H1 (cell line): ENCODE data around the gene PRRT1. TPM values are rescaled to one million over a fixed set of nuclear protein-coding genes. Genes with fewer than 3 reads are reported as not detected.

Source experiments
- CTCF ChIA-PET: fragments of 300-600 bp; sonication (Branson Sonifier 250); formaldehyde crosslinking; loops from one replicate; lab custom pipeline; 2021; ENCODE audit not compliant: partially characterized antibody; lab: Charles Lee
- POLR2A ChIA-PET: fragments of 300-600 bp; sonication (Branson Sonifier 250); formaldehyde crosslinking; loops from one replicate; lab custom pipeline; 2021; ENCODE audit warnings: inconsistent platforms; ENCODE audit not compliant: partially characterized antibody; lab: Charles Lee
- DNase-seq, 2 experiments: peaks; one replicate each; pipeline versions ENCODE4 v3.0.0 to v3.0.0-alpha.2; 2010 to 2022; ENCODE audit warnings: low spot score in 2 of 2, low read depth in 1 of 2, mixed read lengths in 1 of 2
- FAIRE-seq: peaks from 2 replicates; lab custom pipeline; 2011; peaks lifted over from hg19 to GRCh38; lab: Jason Lieb, UNC
- H2AFZ ChIP-seq: 2 replicates; pipeline ENCODE4 v1.8.1; 2012; ENCODE audit warnings: low read length, inconsistent platforms
- H2AK5ac ChIP-seq: 2 replicates; pipeline ENCODE4 v1.6.1; 2013; ENCODE audit warnings: low read depth, low read length
- H2BK120ac ChIP-seq: replicated peaks from 2 replicates; pipeline ENCODE3; 2013; ENCODE audit warnings: low read depth, low read length, inconsistent platforms
- H2BK12ac ChIP-seq: 2 replicates; pipeline ENCODE4 v1.6.1; 2013; ENCODE audit warnings: low read depth, low read length
- H2BK15ac ChIP-seq: 2 replicates; pipeline ENCODE4 v1.6.1; 2013; ENCODE audit warnings: low read length
- H2BK20ac ChIP-seq: 2 replicates; pipeline ENCODE4 v1.6.1; 2013; ENCODE audit warnings: low read length
- H2BK5ac ChIP-seq: 2 replicates; pipeline ENCODE4 v1.6.1; 2013; ENCODE audit warnings: low read depth, low read length
- H3K14ac ChIP-seq: 2 replicates; pipeline ENCODE4 v1.6.1; 2013; ENCODE audit warnings: inconsistent platforms; ENCODE audit not compliant: insufficient read length
- H3K18ac ChIP-seq: 2 replicates; pipeline ENCODE4 v1.6.1; 2013; ENCODE audit warnings: low read length; ENCODE audit errors: extremely low read depth
- H3K23ac ChIP-seq: 2 replicates; pipeline ENCODE4 v1.6.1; 2013; ENCODE audit warnings: inconsistent platforms; ENCODE audit not compliant: insufficient read length
- H3K23me2 ChIP-seq: 2 replicates; pipeline ENCODE4 v1.6.1; 2013; ENCODE audit warnings: low read depth, low read length
- H3K27ac ChIP-seq: 2 replicates; pipeline ENCODE4 v1.6.1; 2011; ENCODE audit warnings: low read depth, low read length, inconsistent platforms
- H3K27me3 ChIP-seq, 4 experiments: replicated peaks in 1 of 4; 1 replicate in 1 of 4; 2 replicates in 3 of 4; pipeline versions ENCODE4 v1.6.1 to v1.8.1; 2011 to 2013; ENCODE audit warnings: low read length in 3 of 4, mild to moderate bottlenecking in 3 of 4, inconsistent platforms in 2 of 4, mixed read lengths in 2 of 4, moderate library complexity in 1 of 4; ENCODE audit not compliant: control insufficient read depth in 3 of 4, insufficient read depth in 3 of 4; ENCODE audit errors: extremely low read depth in 1 of 4
- H3K36me3 ChIP-seq, 4 experiments: 2 replicates each; pipeline versions ENCODE4 v1.6.1 to v1.8.1; 2011 to 2013; ENCODE audit warnings: mild to moderate bottlenecking in 4 of 4, low read length in 3 of 4, moderate library complexity in 2 of 4, control low read depth in 1 of 4, inconsistent platforms in 1 of 4; ENCODE audit not compliant: insufficient read depth in 4 of 4, control insufficient read depth in 2 of 4
- H3K4ac ChIP-seq: replicated peaks from 2 replicates; pipeline ENCODE3; 2013; ENCODE audit warnings: low read length, low read depth, mixed read lengths, inconsistent platforms; ENCODE audit not compliant: insufficient read length
- H3K4me1 ChIP-seq, 4 experiments: replicated peaks in 1 of 4; 1 replicate in 1 of 4; 2 replicates in 3 of 4; pipeline versions ENCODE4 v1.6.1 to v1.8.1; 2011 to 2013; ENCODE audit warnings: low read length in 3 of 4, inconsistent platforms in 2 of 4, mixed read lengths in 1 of 4; ENCODE audit not compliant: insufficient read depth in 4 of 4, control insufficient read depth in 3 of 4
- H3K4me2 ChIP-seq, 2 experiments: 2 replicates each; pipeline versions ENCODE4 v1.6.1 to v1.8.1; 2011 to 2013; ENCODE audit warnings: low read depth in 2 of 2, low read length in 2 of 2, control low read depth in 1 of 2, inconsistent platforms in 1 of 2, mild to moderate bottlenecking in 1 of 2; ENCODE audit not compliant: insufficient read depth in 1 of 2
- H3K4me3 ChIP-seq, 4 experiments: fragments of 200-600, 300-600 bp in 1 of 4; sonication (generic), shearing (Covaris generic), sonication (Bioruptor Twin) in 1 of 4; 2 replicates each; pipeline versions ENCODE4 v1.5.1 to v1.8.1; 2011 to 2016; ENCODE audit warnings: low read length in 4 of 4, low read depth in 3 of 4, control low read depth in 2 of 4, inconsistent platforms in 2 of 4, mild to moderate bottlenecking in 2 of 4, mixed read lengths in 1 of 4, moderate library complexity in 1 of 4; ENCODE audit not compliant: insufficient read depth in 2 of 4; ENCODE audit errors: extremely low read depth in 1 of 4
- H3K56ac ChIP-seq: replicated peaks from 2 replicates; pipeline ENCODE3; 2013; ENCODE audit warnings: low read depth, mild to moderate bottlenecking, mixed read lengths, low read length, inconsistent platforms; ENCODE audit not compliant: insufficient read length
- H3K79me1 ChIP-seq: 2 replicates; pipeline ENCODE4 v1.6.1; 2013; ENCODE audit warnings: low read depth, low read length, control low read depth
- H3K79me2 ChIP-seq, 2 experiments: 2 replicates each; pipeline versions ENCODE4 v1.6.1 to v1.8.1; 2012 to 2013; ENCODE audit warnings: low read length in 2 of 2, mild to moderate bottlenecking in 2 of 2, inconsistent platforms in 1 of 2; ENCODE audit not compliant: insufficient read depth in 2 of 2, control insufficient read depth in 1 of 2
- H3K9ac ChIP-seq, 4 experiments: replicated peaks in 1 of 4; 1 replicate in 1 of 4; 2 replicates in 3 of 4; pipeline versions ENCODE4 v1.6.1 to v1.8.1; 2011 to 2013; ENCODE audit warnings: low read depth in 3 of 4, low read length in 3 of 4, control low read depth in 2 of 4, mild to moderate bottlenecking in 2 of 4, moderate library complexity in 2 of 4, inconsistent platforms in 1 of 4; ENCODE audit errors: extremely low read depth in 1 of 4
- H3K9me3 ChIP-seq, 2 experiments: 2 replicates each; pipeline versions ENCODE4 v1.6.1 to v1.8.1; 2012 to 2013; ENCODE audit warnings: mild to moderate bottlenecking in 2 of 2, moderate library complexity in 2 of 2, control low read depth in 1 of 2, inconsistent platforms in 1 of 2, low read depth in 1 of 2, low read length in 1 of 2, mixed read lengths in 1 of 2; ENCODE audit not compliant: insufficient read depth in 2 of 2
- H4K20me1 ChIP-seq, 2 experiments: replicated peaks in 1 of 2; 2 replicates each; pipeline versions ENCODE3 to v1.8.1; 2011 to 2013; ENCODE audit warnings: inconsistent platforms in 2 of 2, low read length in 2 of 2, mild to moderate bottlenecking in 1 of 2; ENCODE audit not compliant: insufficient read depth in 2 of 2, control insufficient read depth in 1 of 2
- H4K5ac ChIP-seq: 2 replicates; pipeline ENCODE4 v1.6.1; 2013; ENCODE audit warnings: low read length, low read depth, mixed read lengths, inconsistent platforms; ENCODE audit not compliant: insufficient read length
- H4K8ac ChIP-seq: 2 replicates; pipeline ENCODE4 v1.8.0; 2013; ENCODE audit warnings: mild to moderate bottlenecking, moderate library complexity, low read length, inconsistent platforms; ENCODE audit not compliant: insufficient read depth; ENCODE audit errors: extremely low read depth
- H4K91ac ChIP-seq: replicated peaks from 2 replicates; pipeline ENCODE3; 2013; ENCODE audit warnings: low read length, mixed read lengths, inconsistent platforms; ENCODE audit not compliant: insufficient read length
- ATF2 ChIP-seq: IDR thresholded peaks from 2 replicates; pipeline ENCODE4 v1.6.1; 2012; ENCODE audit warnings: low read length, inconsistent platforms
- BACH1 ChIP-seq: IDR thresholded peaks from 2 replicates; pipeline ENCODE4 v1.6.1; 2012; ENCODE audit warnings: low read length, improper control_type of control experiment
- MAX ChIP-seq: IDR thresholded peaks from 2 replicates; pipeline ENCODE4 v1.6.1; 2012; ENCODE audit warnings: inconsistent platforms
- RAD21 ChIP-seq, 2 experiments: IDR thresholded peaks in 1 of 2; conservative IDR thresholded peaks in 1 of 2; 2 replicates each; pipeline ENCODE4 v1.6.1; 2011; ENCODE audit warnings: low read depth in 2 of 2, low read length in 2 of 2, improper control_type of control experiment in 1 of 2, inconsistent platforms in 1 of 2, mild to moderate bottlenecking in 1 of 2, moderate library complexity in 1 of 2
- SAP30 ChIP-seq: fragments of 300-600 bp; sonication (generic); IDR thresholded peaks from 2 replicates; pipeline ENCODE4 v1.7.1; 2012; ENCODE audit warnings: low read length, moderate library complexity, mild to moderate bottlenecking, inconsistent platforms; ENCODE audit not compliant: insufficient read depth, insufficient replicate concordance
- SUZ12 ChIP-seq: fragments of 200-600 bp; sonication (generic); IDR thresholded peaks from 2 replicates; pipeline ENCODE4 v1.6.1; 2012; ENCODE audit warnings: mild to moderate bottlenecking, inconsistent platforms, low read length, moderate library complexity, mixed read lengths
- WGBS, 2 experiments: shearing (Covaris generic) in 1 of 2; methylation state at CpG; one replicate each; pipeline versions ENCODE4 v1.1.6 to v1.1.7; 2013 to 2015; ENCODE audit warnings: low lambda C conversion rate in 2 of 2, mixed read lengths in 2 of 2, inconsistent platforms in 1 of 2, low coverage in 1 of 2, missing lambda C conversion rate in 1 of 2; ENCODE audit not compliant: insufficient replicate concordance in 2 of 2, insufficient coverage in 1 of 2, insufficient read length in 1 of 2; ENCODE audit errors: extremely low coverage in 1 of 2, missing lambda C conversion rate in 1 of 2; 5-methylcytosine and 5-hydroxymethylcytosine counted together
- polyA plus RNA-seq, 7 experiments: library from polyadenylated mRNA; depleted of rRNA in 3 of 7; stranded (reverse) in 5 of 7; unstranded in 2 of 7; fragments of >200 nt in 5 of 7; fragments of 200-250 nt in 2 of 7; gene quantifications; 1 replicate in 5 of 7; 2 replicates in 1 of 7; 4 replicates in 1 of 7; pipeline versions ENCODE4 v1.2.1 to v1.2.3, GENCODE V29; 2011 to 2013; ENCODE audit warnings: missing spikeins in 2 of 7, mixed read lengths in 2 of 7
- total RNA-seq: library from RNA; stranded (reverse); fragmentation: NEBNext Ultra II Directional; extraction: Animal tissue kit (Norgen Biotek cat#: 25700); gene quantifications from 2 replicates; pipeline ENCODE4 v1.2.1, GENCODE V29; 2021

Gene PRRT1
- total and polyA plus RNA-seq, 2 of the 8 experiments (the other 6 are each of a cell fraction or from before 2014, with no cell fraction given) = 0.71 to 2.8 TPM

GRCh38 chr6:32102255-32102654 is 49.5 kb downstream of the PRRT1 start:
- Histone ChIP-seq H3K23ac (no peak overlapping the region), H3K56ac (no peak overlapping the region), H3K79me1 (no peaks in the 10 kb centered on the region), H3K36me3 (no peaks in the 10 kb centered on the region), H3K79me2 (no peaks in the 10 kb centered on the region), H2BK12ac (no peak overlapping the region), H3K9ac (no peak overlapping the region), H2AFZ (no peak overlapping the region), H2BK20ac (no peak overlapping the region), H4K91ac (no peak overlapping the region), H2BK15ac (no peak overlapping the region), H2AK5ac (no peak overlapping the region), H4K20me1 (peaks cover 0 to 1% of the 10 kb centered on the region in 2 experiments), H2BK120ac (no peak overlapping the region), H3K27ac (no peak overlapping the region), H2BK5ac (no peak overlapping the region), H3K4me1 (no peaks in the 10 kb centered on the region), H4K8ac (no peak overlapping the region), H3K9me3 (no peaks in the 10 kb centered on the region), H3K4ac (no peak overlapping the region), H3K4me3 (no peak overlapping the region), H3K18ac (no peak overlapping the region), H3K4me2 (no peak overlapping the region), H4K5ac (no peak overlapping the region), H3K14ac (no peak overlapping the region), H3K27me3 (peaks cover 0 to 5% (median 0%) of the 10 kb centered on the region in 4 experiments; a peak in 1 of 7 replicates), H3K23me2 (0 out of 2 replicates have a peak, but pooled peaks cover 2% of the 10 kb centered on the region)
- ChIA-PET CTCF (interaction anchor here (0.9 to 9.3 kb wide), 4 partner anchors 10 to 16 kb away, joined by 3 to 63 read pairs (median 6); no protein-coding TSS in a partner anchor), POLR2A (interaction anchor here (0.7 kb wide), 1 partner anchor 1859 kb away, joined by 4 read pairs; no protein-coding TSS in a partner anchor)
- 92% methylated on average over 3 of the region's 3 CpGs; no CpG with 5 or more reads in 1 of the 2 experiments for WGBS, 2 experiments
- no peak for DNase-seq
- no peak for TF ChIP-seq SAP30
- TF ChIP-seq BACH1 = no peak
- TF ChIP-seq SUZ12 = no peak
- TF ChIP-seq ATF2 = no peak
- TF ChIP-seq MAX = no peak
- no peak for TF ChIP-seq RAD21 (IDR thresholded peaks at IDR 0.05 in 1 of 2, conservative IDR thresholded peaks at IDR 0.05 in 1 of 2; ENCODE audit: low read depth in 2 of 2, low read length in 2 of 2)
- no peak for FAIRE-seq
